ENCODE measurements around the gene DBH. TPM values are rescaled to one million over a fixed set of nuclear protein-coding genes. Genes with fewer than 3 reads are reported as not detected.

DBH gene
- total RNA-seq (2022; extraction: Qiagen RNA extraction; ENCODE audit: low read depth), result not detected in 5 replicates

GRCh38 chr9:133635533-133636531 lies at the start of gene DBH:
Gene DBH, plus strand, starts transcription at chr9:133636363. Its CDS starts 9 bp downstream, at chr9:133636372.

GRCh38 chr9:133609311-133610098 lies 26.7 kb upstream of the DBH start, which contains the start of gene FAM163B:
Gene FAM163B, minus strand, starts transcription at chr9:133609389. Its CDS starts 29,166 bp downstream, at chr9:133580223.

Other genes with a start within 250 kb of the DBH start
- gene REXO4, start 218.4 kb upstream of the DBH start, total RNA-seq (2022; extraction: Qiagen RNA extraction; ENCODE audit: low read depth), result 31.4 to 44.3 TPM (median 39.2 TPM) in 5 replicates
- gene ADAMTS13, start 214.0 kb upstream of the DBH start, total RNA-seq (2022; extraction: Qiagen RNA extraction; ENCODE audit: low read depth), result 0.28 to 0.73 TPM (median 0.48 TPM) in 5 replicates
- gene CACFD1, start 176.4 kb upstream of the DBH start, total RNA-seq (2022; extraction: Qiagen RNA extraction; ENCODE audit: low read depth), result 3.3 to 4.8 TPM (median 4.4 TPM) in 5 replicates
- gene SLC2A6, start 157.3 kb upstream of the DBH start, total RNA-seq (2022; extraction: Qiagen RNA extraction; ENCODE audit: low read depth), result 16.2 to 24.6 TPM (median 21.2 TPM) in 5 replicates
- gene MYMK, start 111.4 kb upstream of the DBH start, total RNA-seq (2022; extraction: Qiagen RNA extraction; ENCODE audit: low read depth), result not detected in 5 replicates
- not detected in 5 replicates for gene ADAMTSL2, start 101.7 kb upstream of the DBH start, total RNA-seq (2022; extraction: Qiagen RNA extraction; ENCODE audit: low read depth)
- gene FAM163B, start 27.0 kb upstream of the DBH start, total RNA-seq (2022; extraction: Qiagen RNA extraction; ENCODE audit: low read depth), result not detected in 5 replicates
- 0.07 to 0.13 TPM (median 0.08 TPM) in 4 of 5 replicates, not detected in the other for gene SARDH, start 102.0 kb downstream of the DBH start, total RNA-seq (2022; extraction: Qiagen RNA extraction; ENCODE audit: low read depth)

Measured in A549 treated with CpdA at 1 μM for 4 hours (cell line).